Iris pigment epithelial cell (primary cell): Measurements from ENCODE around the gene BRDT.

ENCODE experiments used
- DNase-seq: peaks from one replicate; pipeline ENCODE4 v3.0.0-alpha.2; 2011; ENCODE audit warnings: low read depth

The BRDT gene

DNA sequence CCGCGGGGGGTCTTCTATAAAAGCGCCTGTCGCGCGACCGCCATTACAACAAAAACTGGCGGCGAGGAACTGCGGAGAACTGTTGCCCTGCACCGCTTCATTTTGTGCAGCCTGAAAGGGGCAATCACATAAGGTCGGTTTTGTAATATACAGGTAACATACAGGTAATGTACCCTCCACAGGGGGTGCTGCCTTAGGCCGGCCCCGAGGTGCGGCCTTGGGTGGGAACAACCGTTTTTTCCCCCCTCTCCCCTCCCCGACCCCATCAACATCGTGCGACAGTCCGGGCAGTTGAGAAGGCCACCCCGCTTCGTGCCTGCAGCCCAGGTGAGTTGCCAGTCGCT is at the start of gene BRDT:
BRDT (plus strand) TSS at position 46 of the 344 bp plus-strand sequence. CDS start 13,354 bp downstream, outside the sequence.
- no peak for DNase-seq

GRCh38 chr1:91900562-91900961 is 48.6 kb upstream of the BRDT start:
- peak; percentile 98 for DNase-seq

DNA sequence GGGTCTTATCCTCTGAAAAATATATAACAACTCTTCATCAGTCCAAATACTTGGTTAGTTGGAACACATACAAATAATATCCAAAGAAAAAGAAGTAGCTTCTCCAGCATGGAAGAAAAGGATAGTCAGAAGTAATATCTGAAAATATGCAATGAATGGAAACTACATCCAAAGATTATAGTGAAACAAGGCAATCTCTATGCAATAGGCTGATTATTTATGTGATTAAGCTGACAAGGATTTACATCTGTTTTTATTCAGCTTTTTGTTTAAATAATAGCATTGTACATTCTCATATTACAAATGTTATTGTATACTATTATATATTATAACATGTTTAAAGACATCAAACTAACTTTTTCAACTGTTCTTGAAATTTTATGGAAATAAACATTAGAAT is 48.0 kb upstream of the BRDT start:
- DNase-seq, result no peak

DNA sequence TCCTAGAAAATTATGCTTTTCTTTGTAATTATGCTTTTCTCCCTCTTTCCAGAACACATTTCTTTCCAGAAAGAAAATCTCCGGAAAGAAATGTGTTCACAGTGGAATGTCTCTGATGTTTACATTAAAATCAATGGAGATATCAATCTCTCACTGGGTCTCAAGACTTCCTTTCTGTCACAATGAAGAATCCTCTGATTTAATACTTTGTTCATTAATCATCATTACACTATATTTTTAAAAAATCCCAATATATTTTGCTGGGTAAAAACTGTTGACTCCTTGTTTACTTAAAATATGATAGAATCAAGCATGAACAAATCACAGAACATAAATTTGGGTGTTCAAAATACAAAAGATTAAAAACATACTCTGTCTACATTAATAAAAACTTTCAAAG is 36.9 kb upstream of the BRDT start:
- DNase-seq, result no peak

DNA sequence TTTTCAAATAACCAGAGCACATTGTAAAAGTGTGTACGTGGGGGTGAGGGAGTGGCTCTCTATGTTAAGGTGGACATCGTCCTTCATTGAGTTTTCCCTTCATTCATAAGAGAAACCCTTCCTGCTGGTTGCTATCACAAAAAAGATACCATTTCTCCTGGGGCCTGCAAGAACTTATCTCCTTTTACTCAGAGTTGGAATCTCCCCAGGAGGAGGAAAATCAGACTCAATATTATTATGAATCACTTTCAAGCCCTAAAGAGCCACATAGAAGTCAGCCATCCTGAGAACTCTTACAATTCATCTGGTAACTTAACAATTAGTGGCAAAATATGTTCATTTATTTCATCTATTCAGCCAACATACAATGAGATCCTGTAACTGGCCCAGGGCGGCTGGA is 36.2 kb upstream of the BRDT start:
- peak; percentile 65 for DNase-seq

DNA sequence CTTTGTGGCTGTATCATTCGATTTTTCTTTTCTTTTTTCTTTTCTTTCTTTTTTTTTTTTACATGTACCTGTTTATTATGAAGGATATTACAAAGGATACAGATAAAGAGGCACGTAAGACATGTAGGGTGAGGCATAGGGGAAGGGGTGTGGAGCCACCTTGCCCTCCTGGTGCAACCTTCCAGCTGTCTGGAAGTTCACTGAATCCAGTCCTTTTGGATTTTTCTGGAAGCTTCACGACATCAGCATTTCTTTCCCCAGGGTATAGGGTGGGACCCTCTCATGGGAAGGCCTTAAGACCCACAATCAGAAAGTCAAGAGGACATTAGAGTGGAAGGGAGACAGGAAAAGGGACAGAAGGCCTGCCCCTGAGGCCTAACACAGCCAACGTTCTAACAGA is 33.2 kb upstream of the BRDT start:
- DNase-seq, result no peak

- DNase-seq, result no peak
Measured at GRCh38 chr1:91916811-91917460, 32.3 kb upstream of the BRDT start.

DNA sequence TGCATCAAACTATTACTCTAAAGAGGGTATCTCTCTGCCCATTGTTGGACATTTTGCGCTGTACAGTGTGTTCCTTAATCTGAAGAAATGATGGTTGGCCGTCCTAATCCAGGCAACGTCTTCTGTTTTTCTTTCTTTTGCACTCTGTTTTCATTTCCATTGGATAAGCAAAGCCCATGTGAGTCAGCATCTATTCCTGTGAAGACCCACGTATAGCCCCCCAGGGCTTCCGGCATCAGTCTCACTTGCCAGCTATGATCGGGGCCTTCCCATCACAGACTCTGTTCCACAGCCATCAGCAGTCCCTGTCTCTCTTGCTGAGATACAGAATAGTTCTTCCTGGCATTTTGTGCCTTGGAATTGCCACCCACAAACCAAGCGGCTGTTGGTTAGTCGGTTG is 29.2 kb upstream of the BRDT start:
- no peak for DNase-seq

DNA sequence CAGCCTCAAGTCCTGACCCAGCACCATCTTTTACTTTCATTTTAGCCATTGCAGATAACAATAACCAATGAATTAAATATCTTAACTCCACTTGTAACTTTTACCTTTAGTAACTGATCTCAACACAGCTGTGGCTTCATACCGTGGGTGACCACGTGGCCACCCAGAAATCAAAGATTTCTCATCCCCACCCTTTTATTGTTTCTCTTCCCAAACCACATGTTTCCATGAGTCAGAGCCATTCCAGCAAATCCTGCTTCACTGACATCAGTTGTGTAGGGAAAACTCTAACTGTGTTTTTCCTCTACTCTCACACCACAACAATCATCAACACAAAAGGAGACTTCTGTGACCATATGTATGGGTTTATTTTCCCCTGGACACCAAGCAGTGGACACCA is 25.1 kb upstream of the BRDT start:
- DNase-seq, result peak; percentile 57

DNA sequence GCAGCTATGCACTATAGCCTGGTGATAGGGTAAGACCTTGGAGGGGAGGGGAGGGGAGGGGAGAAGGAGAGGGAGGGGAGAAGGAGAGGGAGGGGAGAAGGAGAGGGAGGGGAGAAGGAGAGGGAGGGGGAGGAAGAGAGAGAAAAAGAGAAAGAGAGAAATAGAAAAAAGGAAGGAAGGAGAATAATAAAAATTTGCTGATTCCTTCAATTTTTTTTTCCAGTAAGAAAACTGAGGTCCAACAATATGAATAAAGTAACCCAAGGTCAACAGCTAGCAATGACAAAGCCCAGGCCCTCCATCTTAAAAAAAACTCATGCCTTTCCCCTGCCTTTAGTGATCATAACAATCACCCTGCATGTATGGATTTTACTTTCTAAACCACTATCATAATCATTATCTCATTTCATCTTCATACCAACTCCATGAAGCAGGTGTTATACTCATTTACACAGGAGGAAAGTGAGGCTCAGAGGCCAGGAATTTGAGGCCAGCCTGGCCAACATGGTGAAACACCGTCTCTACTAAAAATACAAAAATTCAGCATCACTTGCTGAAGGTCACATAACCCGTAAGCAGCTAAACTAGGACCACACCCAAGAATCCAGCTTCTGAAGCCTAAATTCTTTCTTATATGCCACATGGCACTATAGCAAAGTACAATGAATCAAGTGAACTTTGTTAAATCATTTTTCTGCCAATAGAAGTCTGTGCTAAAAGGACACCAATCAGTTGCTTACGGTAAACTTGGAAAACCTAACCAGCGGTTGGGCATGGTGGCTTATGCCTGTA is 23.4 kb upstream of the BRDT start:
- DNase-seq, result no peak

- DNase-seq, result no peak
Measured at GRCh38 chr1:91928026-91928425, 21.2 kb upstream of the BRDT start.

GRCh38 chr1:91929250-91929649 is 20.0 kb upstream of the BRDT start:
- DNase-seq, result peak; percentile 20

GRCh38 chr1:91937613-91938012 is 11.6 kb upstream of the BRDT start:
- no peak for DNase-seq

- no peak for DNase-seq
Measured at GRCh38 chr1:91940496-91940895, 8.7 kb upstream of the BRDT start.

DNA sequence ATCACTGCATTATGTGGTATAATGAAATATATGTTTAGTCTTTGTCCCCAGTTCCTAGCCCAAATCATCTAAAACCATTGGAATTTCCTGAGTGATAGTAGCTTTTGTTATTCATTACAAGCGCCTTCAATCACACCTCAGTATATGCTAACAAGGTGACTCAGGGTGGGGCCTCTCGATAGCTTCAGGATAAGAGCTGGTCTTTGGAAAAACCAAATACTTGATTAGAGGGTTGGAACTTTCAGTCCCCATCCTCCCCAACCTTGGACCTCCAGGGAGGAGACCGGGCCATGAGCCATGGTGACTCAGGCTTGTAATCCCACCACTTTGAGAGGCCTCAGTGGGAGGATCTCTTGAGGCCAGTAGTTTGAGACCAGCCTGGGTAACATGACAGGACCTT is 5.1 kb upstream of the BRDT start:
- no peak for DNase-seq

GRCh38 chr1:91948097-91948496 is 1.1 kb upstream of the BRDT start:
- DNase-seq, result no peak

DNA sequence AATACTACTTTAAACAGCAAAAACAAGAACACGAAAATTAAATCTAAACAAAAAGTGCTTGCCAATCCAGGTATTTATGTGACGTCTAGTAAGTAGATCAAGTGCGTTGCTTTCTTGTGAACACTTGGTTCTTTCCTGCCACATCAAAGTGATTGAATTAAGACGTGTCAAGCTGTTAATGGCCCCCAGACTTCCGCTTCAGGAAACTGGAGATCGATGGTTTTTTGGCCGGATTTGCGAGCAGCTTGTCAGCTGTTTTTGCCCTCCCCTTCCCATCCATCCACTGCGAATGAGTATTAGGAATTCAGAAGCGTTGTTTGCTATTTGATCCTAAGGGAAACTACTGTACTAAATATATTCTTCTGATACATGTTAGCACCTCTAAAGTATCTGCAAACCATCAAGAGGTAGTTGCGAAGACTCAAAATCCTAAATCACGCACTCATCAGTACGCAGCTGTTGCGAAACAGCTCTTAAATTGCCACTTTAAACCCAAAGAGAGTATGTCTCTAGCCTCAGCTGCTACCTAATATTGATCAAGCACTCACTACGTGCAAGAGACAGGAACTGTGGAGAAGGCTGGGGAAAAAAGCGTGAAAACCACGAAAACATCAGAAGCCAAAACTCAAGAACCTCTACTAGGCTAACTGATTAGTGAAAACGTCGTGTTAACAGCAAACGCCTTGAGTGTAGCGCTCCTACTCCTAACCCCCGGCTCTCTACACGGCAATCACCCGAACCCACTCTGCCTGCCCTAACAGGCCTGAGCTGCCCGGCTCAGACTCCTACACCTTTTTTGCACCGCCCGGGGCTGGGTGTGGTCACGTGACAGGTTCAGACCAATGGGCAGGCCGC is 473 bp upstream of the BRDT start:
- DNase-seq, result no peak

DNA sequence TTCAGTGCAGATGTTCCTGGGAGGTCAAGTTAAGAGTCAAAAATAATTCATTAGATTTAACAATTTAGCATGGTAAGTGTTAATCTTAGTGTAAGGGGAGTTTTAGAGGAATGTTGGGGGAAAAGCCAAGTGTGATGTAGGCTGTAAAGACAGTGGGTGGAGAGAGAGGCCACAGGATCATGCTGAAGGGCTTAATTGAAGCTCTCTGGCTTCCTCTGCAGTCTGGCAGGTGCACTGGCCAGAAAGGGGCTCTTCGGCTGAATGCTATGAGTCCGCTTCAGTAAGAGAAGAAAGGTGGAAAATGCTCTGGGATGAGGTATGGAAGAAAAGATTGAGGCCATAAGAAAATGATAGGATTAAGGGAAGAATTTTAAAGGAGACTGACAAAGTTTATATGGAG is 3.0 kb downstream of the BRDT start:
- DNase-seq, result no peak

GRCh38 chr1:91958926-91959325 is 9.7 kb downstream of the BRDT start:
- no peak for DNase-seq

GRCh38 chr1:91968334-91968733 is 19.1 kb downstream of the BRDT start:
- no peak for DNase-seq

GRCh38 chr1:91979383-91979782 is 30.2 kb downstream of the BRDT start:
- DNase-seq, result no peak

GRCh38 chr1:91980663-91981062 is 31.5 kb downstream of the BRDT start:
- no peak for DNase-seq
